PC-3 (cell line): Measurements from ENCODE around the gene P2RY2. TPM values are rescaled to one million over a fixed set of nuclear protein-coding genes. Genes with fewer than 3 reads are reported as not detected.

Experiments
- ATAC-seq: fragments of 200-7000 bp; cut with Tn5 transposase; 2 replicates; pipeline ENCODE4 v1.9.1; 2020; ENCODE audit warnings: mild to moderate bottlenecking, moderate library complexity
- BruUV-seq: library from RNA; stranded (reverse); fragments of 400-500 nt; replicated peaks from 2 replicates; lab custom pipeline; 2021; lab: Mats Ljungman, UMichigan
- CTCF ChIA-PET: fragments of 300-600 bp; sonication (Branson Sonifier 250); formaldehyde crosslinking; loops from one replicate; lab custom pipeline; 2022; ENCODE audit warnings: antibody characterized with exemption; lab: Charles Lee
- POLR2A ChIA-PET: fragments of 300-600 bp; sonication (Branson Sonifier 250); formaldehyde crosslinking; loops from one replicate; lab custom pipeline; 2022; ENCODE audit warnings: antibody characterized with exemption; ENCODE audit not compliant: unreplicated experiment; lab: Charles Lee
- DNase-seq: peaks from one replicate; pipeline ENCODE4 v3.0.0-alpha.2; 2015
- H2AFZ ChIP-seq: fragments of 300-600 bp; sonication (generic); 2 replicates; pipeline ENCODE4 v1.6.0; 2016; ENCODE audit warnings: antibody characterized with exemption, low read length
- H3F3A ChIP-seq: fragments of 300-600 bp; sonication (generic); one replicate; pipeline ENCODE4 v1.6.0; 2017; ENCODE audit warnings: antibody characterized with exemption, low read length, control low read depth, mild to moderate bottlenecking; ENCODE audit not compliant: unreplicated experiment
- H3K27ac ChIP-seq: fragments of 300-600 bp; sonication (generic); 2 replicates; pipeline ENCODE4 v1.5.1; 2016; ENCODE audit warnings: mild to moderate bottlenecking, low read length
- H3K27me3 ChIP-seq: fragments of 300-600 bp; sonication (generic); 2 replicates; pipeline ENCODE4 v1.6.1; 2016; ENCODE audit warnings: low read length, mixed read lengths
- H3K36me3 ChIP-seq: fragments of 300-600 bp; sonication (generic); 2 replicates; pipeline ENCODE4 v1.6.1; 2016; ENCODE audit warnings: low read depth, mixed run types, low read length, mixed read lengths
- H3K4me1 ChIP-seq: fragments of 300-600 bp; sonication (generic); 2 replicates; pipeline ENCODE4 v1.5.1; 2016; ENCODE audit warnings: low read length; ENCODE audit not compliant: insufficient read depth
- H3K4me2 ChIP-seq: fragments of 300-600 bp; sonication (generic); 2 replicates; pipeline ENCODE4 v1.6.0; 2016; ENCODE audit warnings: low read length
- H3K4me3 ChIP-seq: fragments of 300-600 bp; sonication (generic); 2 replicates; pipeline ENCODE4 v1.5.1; 2016; ENCODE audit warnings: mild to moderate bottlenecking, low read length, mixed read lengths
- H3K79me2 ChIP-seq: fragments of 300-600 bp; sonication (generic); 2 replicates; pipeline ENCODE4 v1.6.1; 2017; ENCODE audit warnings: low read length, mixed read lengths
- H3K9ac ChIP-seq: fragments of 300-600 bp; sonication (generic); 2 replicates; pipeline ENCODE4 v1.6.0; 2016; ENCODE audit warnings: mild to moderate bottlenecking, low read length
- H3K9me2 ChIP-seq: fragments of 300-600 bp; sonication (generic); replicated peaks from 2 replicates; pipeline ENCODE4 v1.6.1; 2016; ENCODE audit warnings: mixed run types, low read length, mixed read lengths
- H3K9me3 ChIP-seq: fragments of 300-600 bp; sonication (generic); 2 replicates; pipeline ENCODE4 v1.6.1; 2016; ENCODE audit warnings: low read length, mixed read lengths
- H4K20me1 ChIP-seq: fragments of 300-600 bp; sonication (generic); 2 replicates; pipeline ENCODE4 v1.6.1; 2016; ENCODE audit warnings: low read length, mixed read lengths
- CTCF ChIP-seq: fragments of 300-600 bp; sonication (generic); conservative IDR thresholded peaks from 2 replicates; pipeline ENCODE4 v1.5.1; 2017; ENCODE audit warnings: antibody characterized with exemption, low read depth, mild to moderate bottlenecking, low read length
- EZH2 ChIP-seq: fragments of 300-600 bp; sonication (generic); IDR thresholded peaks from one replicate; pipeline ENCODE4 v1.6.1; 2017; ENCODE audit warnings: antibody characterized with exemption, mild to moderate bottlenecking, low read length; ENCODE audit not compliant: unreplicated experiment
- EZH2phosphoT487 ChIP-seq: fragments of 300-600 bp; sonication (generic); IDR thresholded peaks from 2 replicates; pipeline ENCODE4 v1.6.1; 2018; ENCODE audit warnings: mild to moderate bottlenecking, antibody characterized with exemption, low read length, borderline replicate concordance
- intact Hi-C: fragments of 100-400 bp; cut with micrococcal nuclease; formaldehyde crosslinking; loops from 2 replicates; pipeline ENCODE4 v1.9.0; 2023
- total RNA-seq: library from RNA; depleted of rRNA; stranded (reverse); fragments of >200 nt; gene quantifications from 2 replicates; pipeline ENCODE4 v1.2.3, GENCODE V29; 2014

The P2RY2 gene
- total RNA-seq, 1 experiment from 2014 or later = 54.8 TPM

GRCh38 chr11:73201249-73201648, 16.8 kb upstream of the P2RY2 start:
- ChIA-PET POLR2A (interaction anchor here (0.7 kb wide), 1 partner anchor 11 kb away, joined by 3 read pairs; no protein-coding TSS in a partner anchor), CTCF (no interaction called here)
- Histone ChIP-seq H4K20me1 (no peaks in the 10 kb centered on the region), H3K27ac (no peak overlapping the region), H3K27me3 (no peaks in the 10 kb centered on the region), H3K4me2 (no peak overlapping the region), H3K9me2 (no peaks in the 10 kb centered on the region), H3F3A (no peaks in the 10 kb centered on the region), H3K9ac (no peak overlapping the region), H2AFZ (no peak overlapping the region), H3K79me2 (no peaks in the 10 kb centered on the region), H3K36me3 (no peaks in the 10 kb centered on the region), H3K4me1 (peaks cover 30% of the 10 kb centered on the region), H3K9me3 (no peaks in the 10 kb centered on the region), H3K4me3 (no peak overlapping the region)
- TF ChIP-seq CTCF (no peak), EZH2 (no peak), EZH2phosphoT487 (no peak)
- no peak for DNase-seq
- ATAC-seq = no peak
- BruUV-seq = no TSS peak
- intact Hi-C loops = no loop called here

DNA sequence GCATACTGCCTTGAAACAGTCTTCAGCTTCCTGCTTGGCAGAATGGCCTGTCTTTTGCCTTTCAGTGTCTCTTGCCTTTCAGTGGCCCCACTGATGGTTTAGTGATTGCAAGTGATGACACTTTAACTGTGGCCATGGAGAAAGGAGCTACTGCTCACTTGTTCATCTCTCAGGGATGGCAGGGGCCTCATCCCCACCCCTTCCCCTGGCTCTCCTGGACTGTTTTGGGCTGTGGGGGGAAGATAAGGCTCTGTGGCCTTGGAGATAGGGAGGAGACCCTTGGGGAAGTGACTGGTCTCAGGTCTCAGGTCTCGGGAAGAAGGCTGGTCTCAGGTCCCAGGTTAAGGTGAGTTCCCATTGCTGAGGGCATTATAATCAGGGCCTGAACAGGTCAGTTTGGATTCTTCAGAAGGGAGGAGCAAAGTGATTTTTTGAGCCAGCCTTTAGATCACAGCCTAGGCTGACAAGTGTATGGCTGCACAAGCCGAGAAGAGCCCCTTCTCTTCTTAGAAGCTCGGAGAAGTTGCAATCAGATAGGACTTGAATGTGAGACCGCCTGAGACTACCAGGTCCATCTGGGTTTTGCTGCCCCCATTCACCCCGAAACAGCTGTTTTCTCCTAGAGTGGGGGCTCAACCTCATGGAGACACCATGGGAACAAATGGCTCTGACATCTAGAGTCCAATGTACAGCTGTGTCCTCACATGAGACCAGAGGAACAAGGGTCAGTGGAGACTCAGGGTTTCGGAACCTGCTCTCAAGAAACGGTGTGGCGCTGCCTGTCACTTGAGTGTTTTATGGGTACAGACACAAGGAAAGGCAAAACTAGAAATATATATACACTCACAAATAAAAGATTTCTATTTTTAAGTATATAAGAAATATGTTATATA, 15.9 kb upstream of the P2RY2 start:
- no peaks in the 10 kb centered on the region for H3K79me2 ChIP-seq
- H2AFZ ChIP-seq = no peak overlapping the region
- H4K20me1 ChIP-seq = no peaks in the 10 kb centered on the region
- H3K4me3 ChIP-seq = no peak overlapping the region
- H3K4me2 ChIP-seq = no peak overlapping the region
- intact Hi-C loops = no loop called here
- no TSS peak for BruUV-seq
- no peaks in the 10 kb centered on the region for H3K9me2 ChIP-seq
- H3K4me1 ChIP-seq = peaks cover 35% of the 10 kb centered on the region
- H3F3A ChIP-seq = no peaks in the 10 kb centered on the region
- DNase-seq (no peak), ATAC-seq (no peak)
- POLR2A ChIA-PET = interaction anchor here (0.7 kb wide), 1 partner anchor 12 kb away, joined by 3 read pairs; no protein-coding TSS in a partner anchor
- H3K27ac ChIP-seq = no peak overlapping the region
- H3K9ac ChIP-seq = no peak overlapping the region
- CTCF ChIA-PET = no interaction called here
- no peaks in the 10 kb centered on the region for H3K9me3 ChIP-seq
- no peaks in the 10 kb centered on the region for H3K27me3 ChIP-seq
- no peaks in the 10 kb centered on the region for H3K36me3 ChIP-seq
- TF ChIP-seq CTCF (no peak), EZH2 (no peak), EZH2phosphoT487 (no peak)

DNA sequence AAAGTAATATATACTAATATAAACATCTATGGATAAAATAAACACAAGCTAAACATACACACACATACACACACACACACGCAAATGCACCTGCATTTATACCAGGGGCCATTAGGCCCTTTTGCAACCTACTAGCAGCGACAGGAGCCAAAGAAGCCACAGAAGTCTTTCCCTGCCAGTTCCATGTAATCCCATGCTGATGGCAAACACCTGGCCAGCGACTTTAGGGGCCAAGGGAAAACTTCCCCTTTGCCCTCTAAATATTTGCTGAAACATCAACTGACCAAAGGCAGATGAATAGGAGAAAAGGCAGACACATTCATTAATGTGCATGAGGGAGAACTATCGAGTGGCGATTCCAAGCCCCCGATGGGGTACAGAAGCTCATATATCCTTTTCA, 14.8 kb upstream of the P2RY2 start:
- no peak overlapping the region for H3K4me3 ChIP-seq
- intact Hi-C loops = no loop called here
- ChIA-PET POLR2A (no interaction called here), CTCF (no interaction called here)
- H2AFZ ChIP-seq = no peak overlapping the region
- H3K4me1 ChIP-seq = peaks cover 42% of the 10 kb centered on the region
- no peaks in the 10 kb centered on the region for H3K27me3 ChIP-seq
- no peaks in the 10 kb centered on the region for H3K9me3 ChIP-seq
- H3K9me2 ChIP-seq = no peaks in the 10 kb centered on the region
- DNase-seq = no peak
- no peak for ATAC-seq
- H3K27ac ChIP-seq = no peak overlapping the region
- BruUV-seq = no TSS peak
- no peaks in the 10 kb centered on the region for H3K36me3 ChIP-seq
- H3K9ac ChIP-seq = no peak overlapping the region
- no peaks in the 10 kb centered on the region for H3F3A ChIP-seq
- no peak for TF ChIP-seq EZH2
- no peak for TF ChIP-seq EZH2phosphoT487
- no peak for TF ChIP-seq CTCF
- no peaks in the 10 kb centered on the region for H4K20me1 ChIP-seq
- H3K79me2 ChIP-seq = no peaks in the 10 kb centered on the region
- no peak overlapping the region for H3K4me2 ChIP-seq
